Measurements from ENCODE around the gene PRAMEF11. TPM values are rescaled to one million over a fixed set of nuclear protein-coding genes. Genes with fewer than 3 reads are reported as not detected.
"Not testable (repeated sequence)": the region's sequence is repeated elsewhere in the genome, so short reads cannot be mapped to it uniquely, and the experiment has no call there.

The PRAMEF11 gene
- total RNA-seq (2013; cell fraction: nucleolus; rRNA removed) = not detected in 2 replicates
- total RNA-seq (2014; rRNA removed) (not detected in 2 replicates), total RNA-seq (2014; rRNA removed; fragmentation: Illumina TruSeq; extraction: Trizol) (not detected in 2 replicates), total RNA-seq (2021) (not detected in 2 replicates), polyA plus RNA-seq (2011; rRNA removed) (not detected in 2 replicates), polyA plus RNA-seq (2014; fragmentation: Illumina TruSeq; extraction: Trizol) (not detected in 2 replicates), polyA plus RNA-seq (2014; fragmentation: Nextera tagmentation; extraction: Ambion mirVana) (not detected), polyA plus RNA-seq (2014; rRNA removed) (not detected in 2 replicates), polyA plus RNA-seq (2016; fragmentation: Nextera tagmentation; extraction: Ambion mirVana) (not detected), polyA minus RNA-seq (2011; rRNA and poly(A)+ RNA removed) (not detected in 2 replicates), Bru-seq, nascent RNA (not detected), BruChase-seq, experiment 1, labeled RNA remaining after a 6-hour chase (not detected), BruChase-seq, experiment 2, labeled RNA remaining after a 2-hour chase (not detected)
- not detected for polyA plus RNA-seq (2011; ENCODE audit: low read depth)
- polyA plus RNA-seq (2011; cell fraction: cytosol; rRNA removed) = not detected in 2 replicates
- polyA plus RNA-seq (2011; cell fraction: nucleus; rRNA removed) = not detected in 2 replicates
- polyA plus RNA-seq (2012) = not detected in 2 replicates
- not detected in 2 replicates for polyA minus RNA-seq (2011; cell fraction: cytosol; rRNA and poly(A)+ RNA removed)
- polyA minus RNA-seq (2011; cell fraction: nucleus; rRNA and poly(A)+ RNA removed) = not detected in 2 replicates
- long read RNA-seq, experiment 1 = 0 reads
- long read RNA-seq, experiment 2 = 0 reads

GRCh38 chr1:12831310-12831709 lies at the start of gene PRAMEF11:
Gene PRAMEF11 (minus strand): TSS chr1:12831410. CDS start chr1:12828789, 2,621 bp downstream.
- BruUV-seq (replicated peaks); intact Hi-C loops (cut with micrococcal nuclease; ENCODE audit: unreplicated experiment); H3K4me1 ChIP-seq (ENCODE audit: control insufficient read depth, insufficient read depth, low read length); H3K36me3 ChIP-seq (ENCODE audit: control insufficient read depth in 2 of 2, insufficient read depth in 2 of 2, low read length in 1 of 2); ATAC-seq; FAIRE-seq; H4K20me1 ChIP-seq (ENCODE audit: control insufficient read depth, insufficient read depth); H3K27me3 ChIP-seq (replicated peaks in 1 of 2; ENCODE audit: control insufficient read depth in 2 of 2, insufficient read depth in 2 of 2, low read length in 1 of 2); POLR2A ChIA-PET; H3K27ac ChIP-seq (ENCODE audit: control insufficient read depth, insufficient read depth); DNase-seq (ENCODE audit: low read depth, low spot score); SMC1A ChIA-PET (ENCODE audit: uncharacterized antibody, unreplicated experiment); RAD21 ChIA-PET (ENCODE audit: unreplicated experiment); in situ Hi-C loops (cut with MboI); H3K4me2 ChIP-seq (ENCODE audit: control insufficient read depth, insufficient read depth); H3K9ac ChIP-seq (ENCODE audit: control insufficient read depth, insufficient read depth, low read length); CTCF ChIA-PET; H3K4me3 ChIP-seq; H3K9me3 ChIP-seq (replicated peaks; ENCODE audit: control insufficient read depth, insufficient read depth, low read length); H3K79me2 ChIP-seq (ENCODE audit: control insufficient read depth, insufficient read depth, low read length); H2AFZ ChIP-seq (ENCODE audit: control insufficient read depth, low read depth, low read length): not testable (repeated sequence)
- WGBS (ENCODE audit: insufficient coverage, insufficient replicate concordance, low lambda C conversion rate, missing lambda C conversion rate) = 0% methylated on average over 2 of the region's 3 CpGs

- FAIRE-seq; RAD21 ChIA-PET (ENCODE audit: unreplicated experiment); H3K9ac ChIP-seq (ENCODE audit: control insufficient read depth, insufficient read depth, low read length); CTCF ChIA-PET; H3K27ac ChIP-seq (ENCODE audit: control insufficient read depth, insufficient read depth); H3K79me2 ChIP-seq (ENCODE audit: control insufficient read depth, insufficient read depth, low read length); H3K9me3 ChIP-seq (replicated peaks; ENCODE audit: control insufficient read depth, insufficient read depth, low read length); H3K4me2 ChIP-seq (ENCODE audit: control insufficient read depth, insufficient read depth); DNase-seq (ENCODE audit: low read depth, low spot score); intact Hi-C loops (cut with micrococcal nuclease; ENCODE audit: unreplicated experiment); H4K20me1 ChIP-seq (ENCODE audit: control insufficient read depth, insufficient read depth); in situ Hi-C loops (cut with MboI); H2AFZ ChIP-seq (ENCODE audit: control insufficient read depth, low read depth, low read length); H3K27me3 ChIP-seq (replicated peaks in 1 of 2; ENCODE audit: control insufficient read depth in 2 of 2, insufficient read depth in 2 of 2, low read length in 1 of 2); H3K4me1 ChIP-seq (ENCODE audit: control insufficient read depth, insufficient read depth, low read length); H3K36me3 ChIP-seq (ENCODE audit: control insufficient read depth in 2 of 2, insufficient read depth in 2 of 2, low read length in 1 of 2); ATAC-seq; POLR2A ChIA-PET; H3K4me3 ChIP-seq; BruUV-seq (replicated peaks); SMC1A ChIA-PET (ENCODE audit: uncharacterized antibody, unreplicated experiment): not testable (repeated sequence)
- WGBS (ENCODE audit: insufficient coverage, insufficient replicate concordance, low lambda C conversion rate, missing lambda C conversion rate) = 13% methylated on average over 3 of the region's 4 CpGs
Observed at GRCh38 chr1:12878453-12878852, 47.2 kb upstream of the PRAMEF11 start.

DNA sequence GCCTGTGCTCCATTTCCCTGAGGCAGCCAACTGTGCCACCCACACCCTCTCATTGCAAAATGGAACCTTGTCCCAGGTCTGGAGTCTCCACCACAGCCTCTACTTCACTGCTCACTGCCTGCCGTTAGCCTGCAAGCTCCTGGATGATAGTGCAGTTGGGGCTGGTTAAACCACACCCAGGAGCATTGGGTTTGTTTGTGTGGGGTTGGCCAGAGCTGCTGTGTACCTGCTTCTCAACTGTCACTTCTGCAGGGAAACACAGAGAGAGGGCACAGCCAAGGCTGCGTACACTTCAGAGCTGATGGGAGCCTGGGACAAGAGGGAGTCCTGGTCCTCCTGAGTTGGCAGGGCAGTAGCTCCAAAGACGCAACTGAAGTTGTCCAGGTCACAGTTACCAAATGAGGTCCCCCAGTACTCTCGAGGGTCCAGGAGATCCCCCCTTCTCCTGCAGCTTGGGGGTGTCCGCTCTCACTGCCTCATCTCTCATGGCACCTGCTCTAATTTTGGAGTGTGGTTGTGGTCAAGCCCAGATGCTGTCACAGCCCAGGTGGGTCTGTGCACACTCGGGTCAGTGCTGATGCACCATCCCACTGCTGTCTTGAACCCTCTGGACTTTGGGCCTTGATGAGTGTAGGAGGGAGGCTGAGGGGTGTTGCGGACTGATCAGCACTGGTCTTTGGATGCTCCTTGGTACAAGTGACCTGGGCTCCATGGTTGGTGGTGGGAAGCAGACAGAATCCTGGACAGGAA lies 32.1 kb upstream of the PRAMEF11 start:
- H3K79me2 ChIP-seq (ENCODE audit: control insufficient read depth, insufficient read depth, low read length); in situ Hi-C loops (cut with MboI); ATAC-seq; H3K27ac ChIP-seq (ENCODE audit: control insufficient read depth, insufficient read depth); H3K27me3 ChIP-seq (replicated peaks in 1 of 2; ENCODE audit: control insufficient read depth in 2 of 2, insufficient read depth in 2 of 2, low read length in 1 of 2); H3K4me3 ChIP-seq; FAIRE-seq; CTCF ChIA-PET; SMC1A ChIA-PET (ENCODE audit: uncharacterized antibody, unreplicated experiment); DNase-seq (ENCODE audit: low read depth, low spot score); H3K9ac ChIP-seq (ENCODE audit: control insufficient read depth, insufficient read depth, low read length); POLR2A ChIA-PET; H3K36me3 ChIP-seq (ENCODE audit: control insufficient read depth in 2 of 2, insufficient read depth in 2 of 2, low read length in 1 of 2); RAD21 ChIA-PET (ENCODE audit: unreplicated experiment); H3K4me1 ChIP-seq (ENCODE audit: control insufficient read depth, insufficient read depth, low read length); intact Hi-C loops (cut with micrococcal nuclease; ENCODE audit: unreplicated experiment); H4K20me1 ChIP-seq (ENCODE audit: control insufficient read depth, insufficient read depth); H3K4me2 ChIP-seq (ENCODE audit: control insufficient read depth, insufficient read depth); H2AFZ ChIP-seq (ENCODE audit: control insufficient read depth, low read depth, low read length); H3K9me3 ChIP-seq (replicated peaks; ENCODE audit: control insufficient read depth, insufficient read depth, low read length); BruUV-seq (replicated peaks): not testable (repeated sequence)
- WGBS (ENCODE audit: insufficient coverage, insufficient replicate concordance, low lambda C conversion rate, missing lambda C conversion rate) = 29% methylated on average over 2 of the region's 7 CpGs

All from GM12878 (cell line).